ENCODE data around the gene NF1. TPM values are rescaled to one million over a fixed set of nuclear protein-coding genes. Genes with fewer than 3 reads are reported as not detected.

The NF1 gene
- total RNA-seq, 4 donors from 2014 or later, result 41.7 to 69.9 (median 54.4) TPM

DNA sequence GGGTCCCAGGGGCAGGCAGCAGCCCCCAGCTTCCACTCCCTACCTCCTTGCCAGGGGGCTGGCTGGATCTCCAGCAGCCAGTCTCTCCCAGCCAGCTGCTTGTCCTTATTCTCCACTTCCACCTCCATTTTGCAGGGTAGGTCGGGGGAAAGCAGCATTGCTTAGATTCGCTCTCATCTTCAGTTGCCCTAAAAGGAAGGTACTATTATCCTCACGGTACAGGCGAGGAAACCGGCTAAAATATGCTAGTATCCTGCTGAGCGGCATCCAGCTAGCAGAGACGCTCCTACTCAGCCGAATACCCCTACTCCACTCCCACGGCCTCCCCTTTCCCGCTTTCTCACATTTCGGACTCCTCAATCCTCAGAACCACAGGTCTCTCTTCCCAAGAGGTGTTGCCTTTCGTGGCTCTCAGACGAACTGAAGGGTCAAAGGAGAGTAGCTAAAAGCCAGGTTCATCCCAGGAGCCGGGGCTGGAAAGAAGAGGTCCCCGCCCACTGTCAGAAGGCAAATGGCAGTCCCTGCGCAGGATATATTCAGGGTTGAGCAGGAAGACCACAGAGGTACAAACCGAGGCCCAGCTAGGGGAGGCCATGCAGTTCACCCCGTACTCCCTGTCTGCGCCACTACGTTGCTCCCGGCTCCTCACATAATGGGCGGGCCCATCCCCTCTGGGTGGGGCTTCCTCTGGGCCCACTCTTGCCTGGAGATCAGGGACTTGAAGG lies 295.0 kb downstream of the NF1 start:
- WGBS, 2 donors (ENCODE audit: low coverage in 1 of 2), result 60% methylated on average over 7 of the region's 22 CpGs; no CpG with 5 or more reads in 1 of the 2 donors
- peaks cover 0 to 31% (median 5%) of the 10 kb centered on the region in 3 donors for H3K4me1 ChIP-seq
- no peaks in the 10 kb centered on the region for H3K36me3 ChIP-seq
- H3K27me3 ChIP-seq, result peaks cover 63% of the 10 kb centered on the region
- TF ChIP-seq POLR2A (IDR thresholded peaks at IDR 0.05) (no peak), EP300 (IDR thresholded peaks at IDR 0.05) (no peak), POLR2AphosphoS5 (IDR thresholded peaks at IDR 0.05) (no peak)
- TF ChIP-seq, protein P1, sequence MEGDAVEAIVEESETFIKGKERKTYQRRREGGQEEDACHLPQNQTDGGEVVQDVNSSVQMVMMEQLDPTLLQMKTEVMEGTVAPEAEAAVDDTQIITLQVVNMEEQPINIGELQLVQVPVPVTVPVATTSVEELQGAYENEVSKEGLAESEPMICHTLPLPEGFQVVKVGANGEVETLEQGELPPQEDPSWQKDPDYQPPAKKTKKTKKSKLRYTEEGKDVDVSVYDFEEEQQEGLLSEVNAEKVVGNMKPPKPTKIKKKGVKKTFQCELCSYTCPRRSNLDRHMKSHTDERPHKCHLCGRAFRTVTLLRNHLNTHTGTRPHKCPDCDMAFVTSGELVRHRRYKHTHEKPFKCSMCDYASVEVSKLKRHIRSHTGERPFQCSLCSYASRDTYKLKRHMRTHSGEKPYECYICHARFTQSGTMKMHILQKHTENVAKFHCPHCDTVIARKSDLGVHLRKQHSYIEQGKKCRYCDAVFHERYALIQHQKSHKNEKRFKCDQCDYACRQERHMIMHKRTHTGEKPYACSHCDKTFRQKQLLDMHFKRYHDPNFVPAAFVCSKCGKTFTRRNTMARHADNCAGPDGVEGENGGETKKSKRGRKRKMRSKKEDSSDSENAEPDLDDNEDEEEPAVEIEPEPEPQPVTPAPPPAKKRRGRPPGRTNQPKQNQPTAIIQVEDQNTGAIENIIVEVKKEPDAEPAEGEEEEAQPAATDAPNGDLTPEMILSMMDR (IDR thresholded peaks at IDR 0.05), result no peak
- H3K9me3 ChIP-seq, result no peaks in the 10 kb centered on the region
- no peak overlapping the region for H3K27ac ChIP-seq
- ATAC-seq, result no peak
- H3K4me3 ChIP-seq, result no peak overlapping the region

DNA sequence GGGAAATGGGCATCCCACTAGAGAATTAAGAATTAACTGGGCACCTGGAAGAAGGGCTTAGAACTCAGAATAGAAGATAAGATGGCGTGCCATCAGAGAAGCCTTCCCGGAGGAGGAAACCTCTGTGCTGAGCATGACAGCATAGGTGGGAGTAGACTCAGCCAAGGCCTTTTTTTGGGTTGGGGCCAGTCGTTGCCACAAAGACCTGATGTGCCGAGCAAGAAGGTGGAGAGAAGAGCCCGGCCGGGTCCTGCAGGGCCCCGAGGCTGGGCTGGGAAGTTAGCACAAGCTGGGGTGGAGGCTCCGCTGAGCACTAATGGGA lies 295.6 kb downstream of the NF1 start:
- no peak overlapping the region for H3K27ac ChIP-seq
- no peaks in the 10 kb centered on the region for H3K9me3 ChIP-seq
- TF ChIP-seq POLR2A (IDR thresholded peaks at IDR 0.05) (no peak), POLR2AphosphoS5 (IDR thresholded peaks at IDR 0.05) (no peak), EP300 (IDR thresholded peaks at IDR 0.05) (no peak)
- TF ChIP-seq, protein P1 (IDR thresholded peaks at IDR 0.05), result no peak
- peaks cover 0 to 31% (median 5%) of the 10 kb centered on the region in 3 donors for H3K4me1 ChIP-seq
- H3K4me3 ChIP-seq, result no peak overlapping the region
- peaks cover 68% of the 10 kb centered on the region for H3K27me3 ChIP-seq
- no peaks in the 10 kb centered on the region for H3K36me3 ChIP-seq
- 90 to 92% methylated on average over 4 to 7 of the region's 8 CpGs for WGBS, 2 donors (ENCODE audit: low coverage in 1 of 2)
- no peak for ATAC-seq

DNA sequence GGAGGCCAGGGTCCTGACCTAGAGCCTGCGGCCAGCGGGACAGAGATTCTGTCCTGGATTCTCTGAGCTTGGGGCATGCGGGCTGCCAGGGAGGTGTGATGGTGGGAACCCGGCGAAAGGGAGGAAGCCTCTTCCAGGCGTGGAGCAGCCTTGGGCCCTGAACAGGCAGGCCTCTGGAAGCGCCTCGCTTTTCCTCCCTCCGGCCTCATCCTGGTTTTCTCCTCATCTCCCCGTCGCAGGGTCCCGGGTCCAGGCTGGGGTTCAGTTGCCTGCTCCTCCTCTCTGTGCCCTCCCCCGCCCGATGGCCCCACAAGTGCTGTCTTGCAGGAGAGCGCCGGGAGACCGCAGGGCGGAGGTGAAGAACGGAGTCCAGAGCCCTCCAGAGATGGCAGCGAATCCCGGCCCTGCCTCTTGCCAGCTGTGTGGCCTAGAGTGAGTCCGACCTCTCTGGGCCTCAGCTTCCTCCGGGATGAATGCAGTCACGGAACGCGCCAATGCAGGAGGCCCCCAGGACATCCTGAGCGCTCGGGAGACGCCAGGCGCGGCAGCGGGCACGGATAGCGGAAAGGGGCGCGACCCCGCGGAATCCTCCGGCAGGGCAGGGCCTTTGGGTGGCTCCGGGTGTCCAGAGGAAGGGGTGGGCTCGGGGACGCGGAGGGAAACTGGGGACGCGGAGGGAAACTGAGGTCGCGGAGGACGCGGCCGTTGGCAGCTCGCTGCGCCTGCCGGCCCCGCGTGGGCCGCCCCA lies 296.1 kb downstream of the NF1 start:
- Histone ChIP-seq H3K27me3 (peaks cover 74% of the 10 kb centered on the region), H3K9me3 (no peaks in the 10 kb centered on the region), H3K4me3 (peak overlapping the region; percentile 21 to 55), H3K4me1 (peaks cover 0 to 31% (median 5%) of the 10 kb centered on the region in 3 donors), H3K36me3 (no peaks in the 10 kb centered on the region), H3K27ac (no peak overlapping the region)
- no peak for ATAC-seq
- TF ChIP-seq POLR2AphosphoS5 (IDR thresholded peaks at IDR 0.05) (no peak), EP300 (IDR thresholded peaks at IDR 0.05) (no peak), POLR2A (IDR thresholded peaks at IDR 0.05) (no peak)
- TF ChIP-seq, protein P1 (IDR thresholded peaks at IDR 0.05), result no peak
- 32 to 55% methylated on average over 2 to 13 of the region's 56 CpGs for WGBS, 2 donors (ENCODE audit: low coverage in 1 of 2)

DNA sequence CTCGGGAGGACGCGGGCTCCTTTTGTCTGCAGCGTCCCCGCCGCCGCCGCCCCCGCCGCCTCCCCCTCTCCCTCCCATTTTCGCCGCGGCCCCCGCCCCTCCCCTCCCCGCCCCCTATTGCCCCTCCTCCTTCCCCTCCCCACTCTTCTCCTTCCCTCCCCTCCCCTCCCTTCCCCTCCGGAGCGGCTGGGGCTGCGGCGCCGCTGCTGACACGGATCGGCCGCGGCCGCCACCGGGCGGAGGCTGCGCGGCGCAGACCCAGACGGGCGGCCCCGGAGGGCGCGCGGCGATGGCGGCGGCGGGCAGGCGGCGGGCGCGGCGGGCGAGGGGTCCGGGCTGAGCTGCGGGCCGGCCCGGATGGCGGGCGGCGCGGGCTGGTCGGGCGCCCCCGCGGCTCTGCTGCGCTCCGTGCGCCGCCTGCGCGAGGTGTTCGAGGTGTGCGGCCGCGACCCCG lies 296.7 kb downstream of the NF1 start, which contains the start of gene RAB11FIP4:
Gene RAB11FIP4 (plus strand): TSS at position 180 of the 454 bp plus-strand sequence. CDS start 178 bp downstream, at position 358.
- H3K27me3 ChIP-seq, result peaks cover 80% of the 10 kb centered on the region
- H3K36me3 ChIP-seq, result no peaks in the 10 kb centered on the region
- no peak for TF ChIP-seq POLR2A (IDR thresholded peaks at IDR 0.05)
- TF ChIP-seq, protein P1 (IDR thresholded peaks at IDR 0.05), result no peak
- TF ChIP-seq EP300 (IDR thresholded peaks at IDR 0.05), result no peak
- no peak for TF ChIP-seq POLR2AphosphoS5 (IDR thresholded peaks at IDR 0.05)
- H3K4me3 ChIP-seq, result peak within 1 kb of the TSS; percentile 21 to 55
- WGBS, 2 donors (ENCODE audit: low coverage in 1 of 2), result no CpG with 5 or more reads among the region's 69 CpGs
- H3K27ac ChIP-seq, result no peak within 1 kb of the TSS
- ATAC-seq, result peak; percentile 50
- no peaks in the 10 kb centered on the region for H3K9me3 ChIP-seq
- H3K4me1 ChIP-seq, result peaks cover 0 to 31% (median 5%) of the 10 kb centered on the region in 3 donors

All from gastroesophageal sphincter (tissue), 4 donors.